Effector CD4-positive, alpha-beta T cell (primary cell): ENCODE data around the gene PSMA8. TPM values are rescaled to one million over a fixed set of nuclear protein-coding genes. Genes with fewer than 3 reads are reported as not detected.
A peak's percentile ranks its signal among the peaks of the same experiment; 100 is the strongest.
"Not testable (repeated sequence)": the region's sequence is repeated elsewhere in the genome, so short reads cannot be mapped to it uniquely, and the experiment has no call there.

Experiments
- DNase-seq: peaks from one replicate; pipeline ENCODE4 v3.0.0-alpha.2; 2020
- total RNA-seq: gene quantifications from one replicate; lab custom pipeline; 2026; lab: John Stamatoyannopoulos, UW

Gene PSMA8
- total RNA-seq = not detected

DNA sequence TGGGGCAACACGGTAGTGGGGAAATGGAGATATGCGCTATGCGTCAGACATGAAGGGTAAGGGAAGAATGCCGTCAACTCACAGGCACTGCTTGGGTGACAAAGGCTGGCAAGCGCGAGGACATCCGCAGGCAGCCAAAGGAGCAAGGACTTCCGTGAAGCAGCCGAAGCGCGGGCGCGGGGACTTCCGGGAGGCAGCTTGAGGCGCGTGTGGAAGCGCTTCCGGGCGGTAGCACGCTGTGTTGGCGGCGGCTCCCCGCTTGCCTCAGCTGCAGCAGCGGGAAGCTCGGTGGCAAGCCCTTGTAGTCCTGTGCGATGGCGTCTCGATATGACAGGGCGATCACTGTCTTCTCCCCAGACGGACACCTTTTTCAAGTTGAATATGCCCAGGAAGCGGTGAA, at the start of gene PSMA8:
Gene PSMA8, plus strand, starts transcription at position 218 of the 400 bp plus-strand sequence. Its CDS starts 97 bp downstream, at position 315.
- peak; percentile 21 for DNase-seq

- no peak for DNase-seq
Measured at GRCh38 chr18:26085056-26085455, 48.6 kb upstream of the PSMA8 start.

GRCh38 chr18:26086959-26087358, 46.7 kb upstream of the PSMA8 start:
- DNase-seq = no peak

DNA sequence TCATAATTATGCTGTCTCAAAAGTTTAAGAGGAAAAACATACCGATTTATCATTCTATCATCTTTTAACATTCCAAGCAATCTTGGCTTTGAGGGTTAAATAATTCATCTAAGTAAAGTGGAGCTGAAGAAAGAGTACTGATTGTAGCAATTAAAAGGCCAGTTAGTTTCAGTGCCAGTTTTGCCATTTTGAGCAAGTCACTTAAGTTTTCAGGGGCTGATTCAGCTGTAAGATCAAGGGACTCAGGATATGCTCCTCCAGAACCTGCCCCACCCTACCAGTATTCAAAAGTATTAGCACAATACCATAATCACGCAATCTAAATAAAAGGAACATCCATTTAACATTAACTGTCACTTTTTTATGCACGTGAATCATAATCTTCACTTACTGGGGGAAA, 45.2 kb upstream of the PSMA8 start:
- no peak for DNase-seq

DNA sequence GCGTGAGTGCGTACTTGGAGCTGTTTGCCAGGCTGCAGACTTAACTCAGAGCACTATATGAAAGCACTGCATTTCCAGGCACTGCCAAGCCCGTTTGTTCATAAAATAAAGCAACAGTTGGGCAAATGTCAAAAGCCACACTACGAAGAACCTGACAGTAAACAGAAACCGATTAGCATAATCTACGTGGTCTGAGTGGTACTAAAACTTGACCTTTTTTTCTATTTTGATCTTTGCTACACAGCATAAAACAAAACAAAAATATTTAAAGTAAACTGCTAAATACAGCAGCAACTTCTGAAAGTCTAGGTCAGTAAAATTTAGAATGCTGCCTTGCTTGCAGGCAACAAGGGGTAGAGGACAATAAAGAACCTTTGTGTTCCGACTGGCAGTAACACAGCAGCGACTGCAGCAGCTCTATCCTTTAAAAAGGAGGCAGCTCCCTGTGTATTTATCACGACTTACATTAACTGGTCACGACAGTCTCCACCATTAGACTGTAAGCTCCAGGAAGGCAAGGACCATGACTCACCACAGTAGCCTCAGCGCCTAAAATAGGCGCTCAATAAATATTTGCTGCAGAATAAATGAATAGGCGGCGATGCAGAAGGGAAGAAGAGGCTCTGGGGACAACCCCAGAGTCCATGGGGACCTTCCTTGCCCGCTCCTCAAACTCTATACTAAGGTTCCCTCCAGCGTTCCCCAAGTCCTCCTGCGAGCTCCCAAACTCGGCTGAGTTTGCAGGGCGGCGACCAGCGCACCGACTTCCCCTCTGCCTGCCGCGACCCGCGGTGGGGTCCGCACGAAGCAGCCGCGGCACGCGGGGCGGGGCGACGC, 44.2 kb upstream of the PSMA8 start:
- no peak for DNase-seq

DNA sequence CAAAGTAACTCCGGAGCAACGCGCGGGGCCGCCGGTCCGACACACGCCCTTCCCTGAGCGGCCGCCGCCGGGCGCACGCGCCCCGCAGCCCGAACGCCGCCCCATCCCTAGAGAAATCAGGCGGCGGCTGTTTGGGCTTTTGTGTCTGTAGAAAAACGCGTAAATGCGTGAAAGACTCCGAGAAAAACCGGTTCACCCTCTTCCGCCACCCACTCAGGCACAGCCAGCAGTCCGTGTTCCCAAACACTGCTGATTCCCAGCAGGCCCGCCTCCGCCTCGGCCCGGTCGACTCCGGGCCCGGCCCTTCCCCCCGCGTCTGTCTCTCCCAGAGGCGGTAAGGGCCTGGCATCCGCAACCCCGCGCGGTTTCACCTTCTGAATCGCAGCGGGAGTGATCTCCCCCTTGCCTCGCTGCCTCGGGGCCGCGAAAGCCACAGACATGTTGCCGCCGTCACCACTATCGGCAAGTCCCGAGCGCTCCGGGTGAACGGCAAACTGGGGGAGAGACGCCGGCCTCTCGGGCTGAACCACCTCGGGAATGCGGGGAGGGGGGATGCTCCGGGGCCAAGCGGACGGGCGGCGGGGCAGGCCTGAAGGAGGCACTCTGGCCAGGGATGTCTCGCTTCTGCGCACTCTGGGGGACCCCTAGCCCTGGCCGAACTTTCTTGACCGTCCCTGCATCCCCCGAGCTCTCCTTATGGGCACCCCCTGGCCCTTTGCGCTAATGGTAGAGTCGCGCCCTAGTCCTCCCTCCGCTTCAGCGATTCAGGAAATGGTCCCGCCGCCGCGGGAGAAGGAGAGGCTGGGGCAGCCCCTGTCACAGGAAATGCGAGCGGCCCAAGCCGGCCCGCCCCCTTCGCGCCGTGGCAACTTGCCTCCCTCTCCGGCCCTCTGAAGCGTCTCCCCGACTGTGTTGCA, 43.3 kb upstream of the PSMA8 start, which contains the start of gene SS18:
Gene SS18, minus strand, starts transcription at position 484 of the 917 bp plus-strand sequence. Its CDS starts 44 bp downstream, at position 440.
- DNase-seq = peak; percentile 84

GRCh38 chr18:26091047-26091630, 42.5 kb upstream of the PSMA8 start:
- DNase-seq = no peak

DNA sequence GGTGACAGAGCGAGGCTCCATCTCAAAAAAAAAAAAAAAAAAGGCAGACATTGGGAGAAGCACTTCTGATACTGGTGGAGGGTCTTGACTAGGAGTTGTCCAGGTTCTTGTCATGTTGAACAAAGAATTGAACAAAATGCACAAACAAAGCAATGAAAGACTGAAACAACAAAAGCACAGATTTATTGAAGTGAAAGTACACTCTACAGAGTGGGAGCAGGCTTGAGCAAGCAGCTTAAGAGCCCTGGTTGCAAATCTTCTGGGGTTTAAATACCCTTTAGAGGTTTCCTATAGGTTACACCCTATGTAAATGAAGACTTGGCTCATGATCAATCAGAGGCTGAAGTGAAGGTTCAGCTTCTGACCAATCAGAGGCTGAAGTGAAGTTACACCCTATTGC, 36.8 kb upstream of the PSMA8 start:
- no peak for DNase-seq

DNA sequence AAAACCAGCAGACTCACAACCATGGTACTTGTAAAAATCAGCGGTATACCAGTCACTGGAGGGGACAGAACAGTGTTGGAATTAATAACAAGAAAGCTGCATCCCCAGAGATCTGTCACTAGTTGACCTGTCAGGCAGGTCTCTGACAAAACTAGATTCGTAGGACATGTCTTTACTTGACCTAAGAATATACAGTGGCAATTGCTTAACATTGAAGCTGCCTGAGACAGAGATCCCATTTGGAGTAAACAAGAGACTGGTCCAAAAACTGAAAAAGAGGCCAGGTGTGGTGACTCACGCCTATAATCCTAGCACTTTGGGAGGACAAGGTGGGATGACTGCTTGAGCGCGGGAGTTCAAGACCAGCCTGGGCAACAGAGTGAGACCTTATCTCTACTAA, 36.1 kb upstream of the PSMA8 start:
- no peak for DNase-seq

- no peak for DNase-seq
Measured at GRCh38 chr18:26103579-26103978, 30.1 kb upstream of the PSMA8 start.

- DNase-seq = no peak
Measured at GRCh38 chr18:26104035-26104434, 29.6 kb upstream of the PSMA8 start.

DNA sequence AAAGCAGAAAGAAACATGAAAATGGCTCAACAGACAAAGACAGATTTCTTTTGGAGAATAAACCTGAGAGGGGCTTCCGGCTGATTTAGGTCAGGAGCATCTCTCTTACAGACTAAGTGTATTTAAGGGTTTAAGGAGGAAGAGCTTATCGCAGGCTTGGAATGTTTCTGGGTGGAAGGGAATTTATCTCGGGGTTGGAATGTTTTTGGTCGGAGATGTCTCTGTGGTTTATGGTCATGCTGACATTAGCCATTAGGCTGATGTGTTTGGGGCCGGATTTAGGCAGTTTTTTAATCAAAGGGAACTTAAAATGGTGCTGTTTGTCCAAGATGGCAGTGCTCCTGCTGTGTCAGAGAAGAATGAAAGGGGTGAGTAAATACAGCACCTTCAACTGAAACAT, 14.4 kb upstream of the PSMA8 start:
- no peak for DNase-seq

- DNase-seq = no peak
Measured at GRCh38 chr18:26121476-26121875, 12.2 kb upstream of the PSMA8 start.

DNA sequence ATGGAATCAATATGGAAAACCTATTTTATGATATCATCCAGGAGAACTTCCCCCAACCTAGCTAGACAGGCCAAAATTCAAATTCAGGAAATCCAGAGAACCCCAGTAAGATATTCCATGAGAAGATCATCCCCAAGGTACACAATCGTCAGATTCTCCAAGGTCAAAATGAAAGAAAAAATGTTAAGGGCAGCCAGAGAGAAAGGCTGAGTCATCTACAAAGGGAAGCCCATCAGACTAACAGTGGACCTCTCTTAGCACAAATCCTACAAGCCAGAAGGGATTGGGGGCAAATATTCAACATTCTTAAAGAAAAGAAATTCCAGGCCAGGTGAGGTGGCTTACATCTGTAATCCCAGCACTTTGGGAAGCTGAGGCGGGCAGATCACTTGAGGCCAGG, 11.7 kb upstream of the PSMA8 start:
- not testable (repeated sequence) for DNase-seq

GRCh38 chr18:26127786-26128185, 5.9 kb upstream of the PSMA8 start:
- no peak for DNase-seq

- DNase-seq = not testable (repeated sequence)
Measured at GRCh38 chr18:26128192-26128591, 5.5 kb upstream of the PSMA8 start.

GRCh38 chr18:26134107-26134506, 438 bp downstream of the PSMA8 start:
- no peak for DNase-seq

- DNase-seq = no peak
Measured at GRCh38 chr18:26135548-26135947, 1.9 kb downstream of the PSMA8 start.

DNA sequence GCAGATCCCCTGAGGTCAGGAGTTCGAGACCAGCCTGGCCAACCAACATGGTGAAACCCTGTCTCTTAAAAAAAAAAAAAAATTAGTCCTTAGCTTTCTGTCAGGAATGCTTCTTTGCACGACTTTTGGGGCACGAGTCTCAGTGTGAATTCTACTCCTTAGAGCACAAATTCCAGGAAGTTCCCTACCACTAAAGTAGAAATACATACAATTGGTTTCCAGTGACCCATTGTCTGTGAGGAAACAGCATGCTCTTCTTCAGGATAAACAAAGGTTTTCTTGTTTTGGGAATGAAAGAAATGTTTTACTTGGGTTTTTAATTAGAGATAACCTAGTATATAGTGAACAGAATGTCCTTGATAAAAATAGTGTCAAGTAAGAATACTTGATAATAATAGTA, 23.7 kb downstream of the PSMA8 start:
- DNase-seq = no peak

GRCh38 chr18:26159353-26159752, 25.7 kb downstream of the PSMA8 start:
- no peak for DNase-seq

GRCh38 chr18:26164571-26164970, 30.9 kb downstream of the PSMA8 start:
- DNase-seq = no peak

DNA sequence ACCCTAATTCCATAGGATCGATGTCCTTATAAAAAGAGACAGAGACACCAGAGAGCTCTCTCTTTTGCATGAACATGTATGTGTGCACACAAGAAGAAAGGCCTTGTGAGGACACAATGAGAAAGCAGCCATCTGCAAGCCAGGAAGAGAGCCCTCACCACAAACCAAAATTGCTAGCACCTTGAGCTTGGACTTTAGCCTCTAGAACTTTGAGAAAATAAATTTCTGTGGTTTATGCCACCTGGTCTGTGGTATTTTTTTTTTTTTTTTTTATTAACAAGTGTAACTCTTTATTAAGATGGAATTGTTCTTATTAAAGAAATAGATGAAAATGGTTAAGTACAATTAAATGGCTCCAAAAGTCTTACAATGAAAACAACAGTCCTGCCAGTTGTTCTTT, 33.9 kb downstream of the PSMA8 start:
- not testable (repeated sequence) for DNase-seq

- no peak for DNase-seq
Measured at GRCh38 chr18:26175481-26175880, 41.8 kb downstream of the PSMA8 start.
